Measurements from ENCODE around the gene KIR2DL1.
"Not testable (repeated sequence)": the region's sequence is repeated elsewhere in the genome, so short reads cannot be mapped to it uniquely, and the experiment has no call there.

KIR2DL1 gene

GRCh38 chr19:54771018-54771960 is 1.7 kb downstream of the KIR2DL1 start:
- not testable (repeated sequence) for FAIRE-seq

- FAIRE-seq, result not testable (repeated sequence)
These were observed 3.1 kb downstream of the KIR2DL1 start for GRCh38 chr19:54772666-54773065.

DNA sequence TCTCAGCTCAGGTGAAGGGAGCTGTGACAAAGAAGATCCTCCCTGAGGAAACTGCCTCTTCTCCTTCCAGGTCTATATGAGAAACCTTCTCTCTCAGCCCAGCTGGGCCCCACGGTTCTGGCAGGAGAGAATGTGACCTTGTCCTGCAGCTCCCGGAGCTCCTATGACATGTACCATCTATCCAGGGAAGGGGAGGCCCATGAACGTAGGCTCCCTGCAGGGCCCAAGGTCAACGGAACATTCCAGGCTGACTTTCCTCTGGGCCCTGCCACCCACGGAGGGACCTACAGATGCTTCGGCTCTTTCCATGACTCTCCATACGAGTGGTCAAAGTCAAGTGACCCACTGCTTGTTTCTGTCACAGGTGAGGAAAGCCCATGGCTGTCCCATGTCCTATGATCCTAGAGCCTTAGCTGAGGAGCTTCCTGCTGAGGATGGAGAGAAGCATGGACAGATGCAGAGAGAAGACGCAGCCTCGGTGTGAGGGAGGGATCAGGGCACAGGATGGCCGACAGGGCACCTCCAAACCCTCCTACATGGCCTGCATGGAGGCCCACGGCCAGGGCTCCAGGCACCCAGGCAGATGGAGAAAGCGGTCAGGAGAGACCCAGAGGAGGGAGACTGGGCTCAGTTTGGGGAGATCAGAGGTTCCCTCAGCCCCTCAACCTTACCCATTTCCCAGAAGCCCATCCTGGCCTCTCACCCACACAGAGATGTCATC is 5.7 kb downstream of the KIR2DL1 start:
- FAIRE-seq, result not testable (repeated sequence)

- not testable (repeated sequence) for FAIRE-seq
These were observed 6.2 kb downstream of the KIR2DL1 start for GRCh38 chr19:54775830-54776229.

DNA sequence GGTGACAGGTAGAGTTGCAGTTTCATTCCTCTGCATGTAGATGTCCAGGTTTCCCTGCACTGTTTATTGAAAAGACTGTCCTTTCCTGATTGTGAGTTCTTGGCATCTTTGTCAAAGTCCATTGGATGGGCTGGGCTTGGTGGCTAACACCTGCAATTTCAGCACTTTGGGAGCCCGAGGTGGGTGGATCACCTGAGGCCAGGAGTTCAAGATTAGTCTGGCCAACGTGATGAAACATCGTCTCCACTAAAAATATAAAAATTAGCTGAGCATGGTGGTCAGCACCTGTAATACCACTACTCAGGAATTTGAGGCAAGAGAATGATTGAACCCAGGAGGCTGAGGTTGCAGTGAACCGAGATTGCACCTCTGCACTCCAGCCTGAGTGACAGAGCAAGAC is 8.3 kb downstream of the KIR2DL1 start:
- not testable (repeated sequence) for FAIRE-seq

DNA sequence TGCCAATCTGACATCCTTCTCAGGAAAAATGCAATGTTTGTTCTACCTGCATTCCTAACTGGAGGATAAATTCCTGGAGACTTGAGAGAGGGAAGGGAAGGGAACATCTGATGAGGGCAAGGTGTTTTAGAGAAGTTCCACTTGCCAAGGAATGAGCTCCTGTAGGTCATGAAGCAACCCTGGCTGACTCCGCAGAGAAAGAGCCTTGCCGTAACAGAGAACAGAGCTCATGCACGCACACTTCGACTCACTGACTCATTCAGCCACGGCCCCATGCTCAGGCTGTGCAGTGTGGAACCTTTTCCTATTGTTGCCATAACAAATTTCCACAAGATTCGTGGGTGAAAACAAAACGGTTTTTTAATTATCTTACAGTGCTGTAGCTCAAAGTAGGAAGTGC is 9.3 kb downstream of the KIR2DL1 start:
- FAIRE-seq, result not testable (repeated sequence)

- FAIRE-seq, result not testable (repeated sequence)
These were observed 13.3 kb downstream of the KIR2DL1 start for GRCh38 chr19:54782916-54783315.

DNA sequence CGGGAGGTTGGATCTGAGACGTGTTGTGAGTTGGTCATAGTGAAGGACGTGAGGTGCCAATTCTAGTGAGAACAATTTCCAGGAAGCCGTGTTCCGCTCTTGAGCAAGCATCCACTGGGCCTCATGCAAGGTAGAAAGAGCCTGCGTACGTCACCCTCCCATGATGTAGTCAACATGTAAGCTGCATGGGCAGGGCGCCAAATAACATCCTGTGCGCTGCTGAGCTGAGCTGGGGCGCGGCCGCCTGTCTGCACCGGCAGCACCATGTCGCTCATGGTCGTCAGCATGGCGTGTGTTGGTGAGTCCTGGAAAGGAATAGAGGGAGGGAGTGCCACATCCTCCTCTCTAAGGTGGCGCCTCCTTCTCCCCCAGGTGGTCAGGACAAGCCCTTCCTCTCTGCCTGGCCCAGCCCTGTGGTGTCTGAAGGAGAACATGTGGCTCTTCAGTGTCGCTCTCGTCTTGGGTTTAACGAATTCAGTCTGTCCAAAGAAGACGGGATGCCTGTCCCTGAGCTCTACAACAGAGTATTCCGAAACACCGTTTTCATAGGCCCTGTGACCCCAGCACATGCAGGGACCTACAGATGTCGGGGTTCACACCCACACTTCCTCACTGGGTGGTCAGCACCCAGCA is 16.6 kb downstream of the KIR2DL1 start:
- FAIRE-seq, result not testable (repeated sequence)

DNA sequence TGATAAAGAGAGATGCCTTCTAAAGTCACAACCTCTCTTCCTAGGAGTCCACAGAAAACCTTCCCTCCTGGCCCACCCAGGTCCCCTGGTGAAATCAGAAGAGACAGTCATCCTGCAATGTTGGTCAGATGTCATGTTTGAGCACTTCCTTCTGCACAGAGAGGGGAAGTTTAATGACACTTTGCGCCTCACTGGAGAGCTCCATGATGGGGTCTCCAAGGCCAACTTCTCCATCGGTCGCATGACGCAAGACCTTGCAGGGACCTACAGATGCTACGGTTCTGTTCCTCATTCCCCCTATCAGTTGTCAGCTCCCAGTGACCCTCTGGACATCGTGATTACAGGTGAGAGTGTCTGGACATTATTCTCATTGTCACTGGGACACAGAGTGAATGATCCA is 18.6 kb downstream of the KIR2DL1 start:
- not testable (repeated sequence) for FAIRE-seq

- no peak for FAIRE-seq
These were observed 21.1 kb downstream of the KIR2DL1 start for GRCh38 chr19:54790711-54791110.

DNA sequence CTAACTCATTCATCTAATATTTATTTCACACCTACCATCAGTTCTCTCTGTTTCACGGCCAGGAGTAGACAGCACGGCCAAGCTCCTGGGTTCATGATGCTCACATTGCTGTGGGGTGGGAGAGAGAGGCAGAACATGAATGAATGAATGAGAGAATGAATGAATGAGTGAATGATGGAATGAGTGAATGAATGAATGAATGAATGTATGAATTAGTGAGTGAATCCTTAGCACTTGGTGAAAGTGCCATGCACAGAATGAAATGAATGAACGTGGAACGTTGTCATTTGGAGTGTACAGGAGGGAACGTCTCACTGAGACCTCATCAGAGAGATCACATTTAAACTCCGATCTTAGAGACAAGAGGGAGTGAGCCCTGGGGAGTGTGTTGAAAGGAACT is 21.9 kb downstream of the KIR2DL1 start:
- no peak for FAIRE-seq

GRCh38 chr19:54792814-54793213 is 23.2 kb downstream of the KIR2DL1 start:
- no peak for FAIRE-seq

GRCh38 chr19:54795758-54796157 is 26.2 kb downstream of the KIR2DL1 start:
- no peak for FAIRE-seq

GRCh38 chr19:54803410-54803809 is 33.8 kb downstream of the KIR2DL1 start, which contains the start of gene KIR2DL4:
TSS of gene KIR2DL4 (plus strand) at chr19:54803610. CDS start at chr19:54803652, 42 bp downstream.
- FAIRE-seq, result no peak

GRCh38 chr19:54804101-54804500 is 34.5 kb downstream of the KIR2DL1 start:
- no peak for FAIRE-seq

DNA sequence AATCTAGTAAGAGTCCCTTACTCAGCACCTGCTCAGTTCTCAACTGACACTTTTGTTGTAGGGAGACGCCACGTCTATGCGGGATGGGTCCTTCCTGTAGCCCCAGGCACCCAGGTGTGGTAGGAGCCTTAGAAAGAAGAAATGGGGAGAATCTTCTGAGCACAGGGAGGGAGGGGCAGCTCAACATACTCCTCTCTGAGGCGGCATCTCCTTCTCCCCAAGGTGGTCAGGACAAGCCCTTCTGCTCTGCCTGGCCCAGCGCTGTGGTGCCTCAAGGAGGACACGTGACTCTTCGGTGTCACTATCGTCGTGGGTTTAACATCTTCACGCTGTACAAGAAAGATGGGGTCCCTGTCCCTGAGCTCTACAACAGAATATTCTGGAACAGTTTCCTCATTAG is 35.0 kb downstream of the KIR2DL1 start:
- FAIRE-seq, result no peak

- no peak for FAIRE-seq
These were observed 36.3 kb downstream of the KIR2DL1 start for GRCh38 chr19:54805665-54806515.

GRCh38 chr19:54806516-54806838 is 36.9 kb downstream of the KIR2DL1 start:
- FAIRE-seq, result no peak

- FAIRE-seq, result not testable (repeated sequence)
These were observed 45.0 kb downstream of the KIR2DL1 start for GRCh38 chr19:54814571-54814970.

- FAIRE-seq, result not testable (repeated sequence)
These were observed 46.7 kb downstream of the KIR2DL1 start, which contains the start of gene KIR3DL1 for GRCh38 chr19:54816251-54816650. TSS of gene KIR3DL1 (plus strand) at chr19:54816468.

- no peak for FAIRE-seq
These were observed 48.3 kb downstream of the KIR2DL1 start for GRCh38 chr19:54817670-54818536.
